ENCODE data around the gene SPATA24. TPM values are rescaled to one million over a fixed set of nuclear protein-coding genes. Genes with fewer than 3 reads are reported as not detected.

Gene SPATA24
- total and polyA plus RNA-seq, 2 of the 13 experiments (the other 11 are each of a cell fraction or from before 2014, with no cell fraction given) = 6.0 to 11.1 TPM

GRCh38 chr5:139388198-139388821, 15.6 kb downstream of the SPATA24 start:
- Histone ChIP-seq H3K36me3 (replicated peaks in 1 of 2; ENCODE audit: control insufficient read depth in 1 of 2, insufficient read depth in 2 of 2, low read length in 2 of 2) (no peaks in the 10 kb centered on the region), H3K9ac (ENCODE audit: insufficient read depth, low read depth, low read length) (peak overlapping the region; percentile 48), H2AFZ (ENCODE audit: low read length) (no peak overlapping the region), H3K4me1 (ENCODE audit: insufficient read depth, low read length) (peaks cover 71% of the 10 kb centered on the region), H3K9me3 (ENCODE audit: low read length) (no peaks in the 10 kb centered on the region), H3K27ac (ENCODE audit: extremely low read length, insufficient read depth, low read length) (peak overlapping the region; percentile 38), H3K27me3 (ENCODE audit: control insufficient read depth in 1 of 2, insufficient read depth in 2 of 2, low read length in 2 of 2) (no peaks in the 10 kb centered on the region; a peak in 1 of 5 replicates), H3K4me2 (ENCODE audit: low read depth, low read length) (peak overlapping the region; percentile 88), H3K4me3 (replicated peaks in 1 of 3; ENCODE audit: insufficient read depth in 1 of 3, low read depth in 2 of 3, low read length in 3 of 3) (peak overlapping the region; percentile 32 to 67 (median 47)), H4K20me1 (ENCODE audit: insufficient read depth, low read length) (no peaks in the 10 kb centered on the region), H3K79me2 (ENCODE audit: insufficient read depth, low read length) (peaks cover 10% of the 10 kb centered on the region)
- ChIA-PET CTCF (ENCODE audit: low intra/inter-chr PET ratio, low total read pairs) (no interaction called here), POLR2A (interaction anchor here (0.9 to 3.0 kb wide), 6 partner anchors 12 to 115 kb away, joined by 3 to 12 read pairs (median 4); partner anchors contain the start of genes PAIP2 and SPATA24)
- ATAC-seq (peak; percentile 56), DNase-seq (ENCODE audit: low spot score) (peak; percentile 63), FAIRE-seq (peak; percentile 91)
- WGBS (ENCODE audit: low lambda C conversion rate) = 0% methylated on average over 3 of the region's 8 CpGs
- no TSS peak for BruUV-seq (replicated peaks)
- in situ Hi-C loops (cut with HindIII; ENCODE audit: extremely low pct_ligation_motif_present, low pct_unique_long_range_greater_than_20kb) (no loop called here), intact Hi-C loops (cut with micrococcal nuclease; ENCODE audit: unreplicated experiment) (no loop called here)
- TF ChIP-seq XRCC5 (optimal IDR thresholded peaks at IDR 0.05; ENCODE audit: low read length) (peak; percentile 43), ZSCAN5A (CRISPR knock-in tag; IDR thresholded peaks at IDR 0.05; ENCODE audit: borderline replicate concordance) (no peak), MED8 (CRISPR knock-in tag; IDR thresholded peaks at IDR 0.05; ENCODE audit: insufficient replicate concordance) (no peak), BCL3 (CRISPR knock-in tag; IDR thresholded peaks at IDR 0.05) (peak; percentile 95), KLF15 (CRISPR knock-in tag; IDR thresholded peaks at IDR 0.05; ENCODE audit: borderline replicate concordance) (no peak), PLSCR1 (CRISPR knock-in tag; IDR thresholded peaks at IDR 0.05; ENCODE audit: borderline replicate concordance) (no peak), ELF1 (CRISPR knock-in tag; IDR thresholded peaks at IDR 0.05) (peak; percentile 59; the same call in 1 of the 2 replicates), ZNF749 (CRISPR knock-in tag; IDR thresholded peaks at IDR 0.05; ENCODE audit: borderline replicate concordance) (no peak), ZNF639 (CRISPR knock-in tag; conservative IDR thresholded peaks at IDR 0.05) (no peak), ZNF761 (CRISPR knock-in tag; conservative IDR thresholded peaks at IDR 0.05) (no peak), SOX6 (IDR thresholded peaks at IDR 0.05) (no peak), SOX6 (CRISPR knock-in tag; IDR thresholded peaks at IDR 0.05) (peak; percentile 54), HDAC1 (CRISPR knock-in tag; IDR thresholded peaks at IDR 0.05) (peak; percentile 66), ETV6 (CRISPR knock-in tag; conservative IDR thresholded peaks at IDR 0.05) (no peak), TEAD3 (CRISPR knock-in tag; optimal IDR thresholded peaks at IDR 0.05; ENCODE audit: borderline replicate concordance) (peak; percentile 58), ZNF143 (CRISPR knock-in tag; IDR thresholded peaks at IDR 0.05) (peak; percentile 14; the same call in 1 of the 2 replicates), ZFP36 (IDR thresholded peaks at IDR 0.05; ENCODE audit: borderline replicate concordance, low read depth, low read length, partially characterized antibody) (no peak), HOXA3 (CRISPR knock-in tag; IDR thresholded peaks at IDR 0.05) (peak; percentile 57; the same call in 1 of the 2 replicates)

Measured in HepG2 (cell line).